Astrocyte of the cerebellum (primary cell): ENCODE data around the gene FAM234B.
"Not testable (repeated sequence)": the region's sequence is repeated elsewhere in the genome, so short reads cannot be mapped to it uniquely, and the experiment has no call there.

Experiments used
- DNase-seq: peaks from one replicate; pipeline ENCODE4 v3.0.0-alpha.2; 2011; ENCODE audit warnings: low read depth
- H3K4me3 ChIP-seq: 2 replicates; pipeline ENCODE4 v1.5.1; 2011; ENCODE audit warnings: mild to moderate bottlenecking, low read depth, low read length, moderate library complexity
- CTCF ChIP-seq: IDR thresholded peaks from 2 replicates; pipeline ENCODE4 v1.5.1; 2012; ENCODE audit warnings: low read length, low read depth, moderate library complexity, mild to moderate bottlenecking; ENCODE audit errors: missing control alignments
- in situ Hi-C: cut with HindIII; loops from 2 replicates; pipeline ENCODE4 v1.10.0; 2017; ENCODE audit warnings: low sequenced_read_pairs

Gene FAM234B

GRCh38 chr12:13074396-13075117, 30.4 kb downstream of the FAM234B start:
- DNase-seq, result no peak
- no peak overlapping the region for H3K4me3 ChIP-seq
- no peak for TF ChIP-seq CTCF
- in situ Hi-C loops, result no loop called here

- H3K4me3 ChIP-seq, result no peak overlapping the region
- in situ Hi-C loops, result no loop called here
- no peak for DNase-seq
- TF ChIP-seq CTCF, result no peak
Measured at GRCh38 chr12:13075118-13075480, 30.9 kb downstream of the FAM234B start.

GRCh38 chr12:13075786-13076570, 31.8 kb downstream of the FAM234B start:
- DNase-seq, result no peak
- no peak overlapping the region for H3K4me3 ChIP-seq
- TF ChIP-seq CTCF, result no peak
- in situ Hi-C loops, result no loop called here

GRCh38 chr12:13079440-13079906, 35.3 kb downstream of the FAM234B start:
- no peak for DNase-seq
- no peak for TF ChIP-seq CTCF
- H3K4me3 ChIP-seq, result no peak overlapping the region
- in situ Hi-C loops, result no loop called here

GRCh38 chr12:13080266-13080665, 36.1 kb downstream of the FAM234B start:
- no peak overlapping the region for H3K4me3 ChIP-seq
- DNase-seq, result no peak
- in situ Hi-C loops, result no loop called here
- no peak for TF ChIP-seq CTCF

- in situ Hi-C loops, result no loop called here
- TF ChIP-seq CTCF, result no peak
- H3K4me3 ChIP-seq, result no peak overlapping the region
- DNase-seq, result no peak
Measured at GRCh38 chr12:13082861-13083260, 38.7 kb downstream of the FAM234B start.

- H3K4me3 ChIP-seq, in situ Hi-C loops, DNase-seq: not testable (repeated sequence)
Measured at GRCh38 chr12:13083638-13084037, 39.5 kb downstream of the FAM234B start.
